Smooth muscle cell (in vitro differentiated cells): ENCODE measurements around the gene CLK2. TPM values are rescaled to one million over a fixed set of nuclear protein-coding genes. Genes with fewer than 3 reads are reported as not detected.

ENCODE experiments used
- DNase-seq: peaks from one replicate; lab custom pipeline; 2025; ENCODE audit not compliant: unreplicated experiment; lab: John Stamatoyannopoulos, UW
- H2AFZ ChIP-seq: fragments of 200-600 bp; sonication (generic); 2 replicates; pipeline ENCODE4 v1.6.0; 2016; ENCODE audit warnings: antibody characterized with exemption, low read depth, mild to moderate bottlenecking
- H3F3A ChIP-seq: fragments of 200-600 bp; sonication (generic); 2 replicates; pipeline ENCODE4 v1.6.0; 2017; ENCODE audit warnings: antibody characterized with exemption, low read depth
- H3K27ac ChIP-seq: fragments of 200-600 bp; sonication (generic); 2 replicates; pipeline ENCODE4 v1.5.1; 2016; ENCODE audit warnings: low read depth, mild to moderate bottlenecking
- H3K27me3 ChIP-seq: fragments of 200-600 bp; sonication (generic); 2 replicates; pipeline ENCODE4 v1.6.1; 2016; ENCODE audit warnings: low read depth, mild to moderate bottlenecking
- H3K36me3 ChIP-seq: fragments of 200-600 bp; sonication (generic); 2 replicates; pipeline ENCODE4 v1.5.1; 2016; ENCODE audit warnings: low read depth
- H3K4me1 ChIP-seq: fragments of 200-600 bp; sonication (generic); 2 replicates; pipeline ENCODE4 v1.5.1; 2016; ENCODE audit warnings: low read depth
- H3K4me2 ChIP-seq: fragments of 200-600 bp; sonication (generic); 2 replicates; pipeline ENCODE4 v1.6.0; 2016; ENCODE audit warnings: mild to moderate bottlenecking
- H3K4me3 ChIP-seq: fragments of 200-600 bp; sonication (generic); 2 replicates; pipeline ENCODE4 v1.5.1; 2016; ENCODE audit warnings: mild to moderate bottlenecking
- H3K79me2 ChIP-seq: fragments of 200-600 bp; sonication (generic); 2 replicates; pipeline ENCODE4 v1.6.0; 2016; ENCODE audit warnings: low read depth, mild to moderate bottlenecking
- H3K9ac ChIP-seq: fragments of 200-600 bp; sonication (generic); 2 replicates; pipeline ENCODE4 v1.6.0; 2016; ENCODE audit warnings: low read depth
- H3K9me3 ChIP-seq: fragments of 200-600 bp; sonication (generic); replicated peaks from 2 replicates; pipeline ENCODE4 v1.5.1; 2016; ENCODE audit warnings: low read depth
- H4K20me1 ChIP-seq: fragments of 200-600 bp; sonication (generic); 2 replicates; pipeline ENCODE4 v1.6.0; 2016; ENCODE audit warnings: low read depth
- WGBS: methylation state at CpG from one replicate; pipeline ENCODE4 v1.1.7; 2016; ENCODE audit warnings: low lambda C conversion rate; 5-methylcytosine and 5-hydroxymethylcytosine counted together
- polyA plus RNA-seq: library from polyadenylated mRNA; unstranded; fragments of >200 nt; fragmentation: Nextera tagmentation; extraction: Ambion mirVana; gene quantifications from 2 replicates; pipeline ENCODE4 v1.2.1, GENCODE V29; 2016
- total RNA-seq: library from RNA; depleted of rRNA; stranded (reverse); fragments of >200 nt; gene quantifications from 2 replicates; pipeline ENCODE4 v1.2.3, GENCODE V29; 2014
- TF ChIP-seq, protein P1 (sequence below): fragments of 200-600 bp; sonication (generic); IDR thresholded peaks from 2 replicates; pipeline ENCODE4 v1.5.1; 2017; ENCODE audit warnings: borderline replicate concordance, mild to moderate bottlenecking, antibody characterized with exemption; ENCODE audit not compliant: insufficient read depth, poor library complexity, severe bottlenecking

Gene CLK2
- total and polyA plus RNA-seq, 2 experiments from 2014 or later, result 23.5 to 23.6 TPM

DNA sequence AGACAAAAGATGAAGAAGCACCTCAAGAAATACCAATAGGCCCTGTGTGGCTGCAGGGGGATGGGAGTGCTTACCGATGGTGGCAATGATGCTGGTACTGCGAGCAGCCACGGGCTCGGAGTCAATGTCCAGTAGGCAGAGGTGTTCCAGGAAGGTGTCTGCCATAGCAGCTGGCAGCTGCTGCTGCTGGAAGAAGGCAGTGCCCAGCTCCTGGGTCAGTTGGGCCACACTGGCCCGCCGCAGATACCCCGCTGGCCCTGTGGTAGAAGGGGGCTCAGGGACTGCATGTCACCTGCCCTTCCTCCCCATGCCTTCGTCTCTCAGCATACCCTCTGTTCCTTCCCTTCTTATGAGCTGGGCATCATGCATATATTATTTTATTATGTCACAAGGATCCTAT is 26.7 kb upstream of the CLK2 start:
- 96% methylated on average over 8 of the region's 8 CpGs for WGBS
- DNase-seq, result no peak
- TF ChIP-seq, protein P1, sequence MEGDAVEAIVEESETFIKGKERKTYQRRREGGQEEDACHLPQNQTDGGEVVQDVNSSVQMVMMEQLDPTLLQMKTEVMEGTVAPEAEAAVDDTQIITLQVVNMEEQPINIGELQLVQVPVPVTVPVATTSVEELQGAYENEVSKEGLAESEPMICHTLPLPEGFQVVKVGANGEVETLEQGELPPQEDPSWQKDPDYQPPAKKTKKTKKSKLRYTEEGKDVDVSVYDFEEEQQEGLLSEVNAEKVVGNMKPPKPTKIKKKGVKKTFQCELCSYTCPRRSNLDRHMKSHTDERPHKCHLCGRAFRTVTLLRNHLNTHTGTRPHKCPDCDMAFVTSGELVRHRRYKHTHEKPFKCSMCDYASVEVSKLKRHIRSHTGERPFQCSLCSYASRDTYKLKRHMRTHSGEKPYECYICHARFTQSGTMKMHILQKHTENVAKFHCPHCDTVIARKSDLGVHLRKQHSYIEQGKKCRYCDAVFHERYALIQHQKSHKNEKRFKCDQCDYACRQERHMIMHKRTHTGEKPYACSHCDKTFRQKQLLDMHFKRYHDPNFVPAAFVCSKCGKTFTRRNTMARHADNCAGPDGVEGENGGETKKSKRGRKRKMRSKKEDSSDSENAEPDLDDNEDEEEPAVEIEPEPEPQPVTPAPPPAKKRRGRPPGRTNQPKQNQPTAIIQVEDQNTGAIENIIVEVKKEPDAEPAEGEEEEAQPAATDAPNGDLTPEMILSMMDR, result no peak
- no peak overlapping the region for H2AFZ ChIP-seq
- no peak overlapping the region for H3K4me2 ChIP-seq
- H4K20me1 ChIP-seq, result no peaks in the 10 kb centered on the region
- peaks cover 4% of the 10 kb centered on the region for H3K4me1 ChIP-seq
- no peaks in the 10 kb centered on the region for H3K36me3 ChIP-seq
- H3K4me3 ChIP-seq, result no peak overlapping the region
- no peaks in the 10 kb centered on the region for H3F3A ChIP-seq
- H3K27ac ChIP-seq, result no peak overlapping the region
- no peaks in the 10 kb centered on the region for H3K9me3 ChIP-seq
- H3K79me2 ChIP-seq, result no peaks in the 10 kb centered on the region
- H3K9ac ChIP-seq, result no peak overlapping the region
- peaks cover 24% of the 10 kb centered on the region for H3K27me3 ChIP-seq

DNA sequence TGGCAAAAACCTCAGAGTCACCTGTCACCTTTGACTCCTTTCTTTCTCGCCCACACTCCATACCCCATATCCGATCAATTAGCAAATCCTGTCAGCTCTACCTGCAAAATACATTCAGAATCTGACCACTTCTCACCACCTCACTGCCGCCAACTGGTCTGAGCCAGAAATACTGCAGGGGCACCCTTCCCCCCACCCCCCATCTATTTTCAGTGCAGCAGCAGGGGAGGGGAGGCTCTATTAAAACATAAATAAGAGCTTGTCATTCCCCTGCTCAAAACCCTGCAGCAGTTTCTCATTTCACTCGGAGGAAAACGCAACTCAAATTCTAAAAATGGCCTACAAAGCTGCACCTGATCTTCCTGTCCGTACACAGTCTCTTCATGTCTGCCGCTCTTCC is 24.1 kb upstream of the CLK2 start:
- H3F3A ChIP-seq, result no peaks in the 10 kb centered on the region
- no peaks in the 10 kb centered on the region for H4K20me1 ChIP-seq
- 83% methylated on average over 7 of the region's 7 CpGs for WGBS
- H3K4me1 ChIP-seq, result peaks cover 6% of the 10 kb centered on the region
- H3K36me3 ChIP-seq, result no peaks in the 10 kb centered on the region
- peaks cover 48% of the 10 kb centered on the region for H3K27me3 ChIP-seq
- H3K4me3 ChIP-seq, result no peak overlapping the region
- H3K9me3 ChIP-seq, result no peaks in the 10 kb centered on the region
- H3K27ac ChIP-seq, result no peak overlapping the region
- H3K79me2 ChIP-seq, result no peaks in the 10 kb centered on the region
- H3K9ac ChIP-seq, result no peak overlapping the region
- no peak overlapping the region for H3K4me2 ChIP-seq
- DNase-seq, result no peak
- H2AFZ ChIP-seq, result no peak overlapping the region
- TF ChIP-seq, protein P1, result no peak

GRCh38 chr1:155296661-155297060 is 23.4 kb upstream of the CLK2 start:
- Histone ChIP-seq H3K9me3 (no peaks in the 10 kb centered on the region), H3K27ac (no peak overlapping the region), H3K4me2 (no peak overlapping the region), H3K36me3 (no peaks in the 10 kb centered on the region), H4K20me1 (no peaks in the 10 kb centered on the region), H3K9ac (no peak overlapping the region), H3F3A (no peaks in the 10 kb centered on the region), H3K79me2 (no peaks in the 10 kb centered on the region), H2AFZ (no peak overlapping the region), H3K4me1 (peaks cover 6% of the 10 kb centered on the region), H3K4me3 (no peak overlapping the region), H3K27me3 (peaks cover 48% of the 10 kb centered on the region)
- DNase-seq, result no peak
- 90% methylated on average over 3 of the region's 3 CpGs for WGBS
- TF ChIP-seq, protein P1, result no peak

DNA sequence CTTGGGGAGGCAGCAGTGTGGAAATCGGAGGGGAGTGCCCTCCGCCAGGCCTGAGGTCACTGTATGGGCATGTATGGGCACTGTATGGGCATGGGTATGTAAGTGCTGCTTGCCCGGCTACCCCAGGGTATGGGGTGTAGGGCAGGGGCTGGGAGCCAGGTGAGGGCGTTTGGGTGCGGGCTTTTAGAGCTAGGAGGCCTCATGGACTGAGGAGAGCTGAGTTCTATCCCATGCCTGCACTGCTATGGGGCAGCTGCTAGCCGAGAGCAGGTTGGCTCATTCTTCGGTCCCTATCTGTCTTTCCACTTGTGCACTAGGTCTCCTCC is 22.6 kb upstream of the CLK2 start:
- Histone ChIP-seq H3K79me2 (no peaks in the 10 kb centered on the region), H3K36me3 (no peaks in the 10 kb centered on the region), H3F3A (no peaks in the 10 kb centered on the region), H3K27ac (no peak overlapping the region), H3K9me3 (no peaks in the 10 kb centered on the region), H2AFZ (no peak overlapping the region), H3K4me3 (no peak overlapping the region), H4K20me1 (no peaks in the 10 kb centered on the region), H3K9ac (no peak overlapping the region), H3K4me2 (no peak overlapping the region), H3K4me1 (peaks cover 6% of the 10 kb centered on the region), H3K27me3 (peaks cover 48% of the 10 kb centered on the region)
- TF ChIP-seq, protein P1, result no peak
- no peak for DNase-seq
- WGBS, result 81% methylated on average over 7 of the region's 7 CpGs
